Heart right ventricle (tissue), 16 donors: ENCODE measurements around the gene EHMT1. TPM values are rescaled to one million over a fixed set of nuclear protein-coding genes. Genes with fewer than 3 reads are reported as not detected.
A peak's percentile ranks its signal among the peaks of the same experiment; 100 is the strongest.

Source experiments
- ATAC-seq, 8 donors: fragments of 200-7000 bp; cut with Tn5 transposase; one replicate each; pipeline ENCODE4 v1.9.1; 2020; ENCODE audit warnings: mild to moderate bottlenecking in 8 of 8, moderate library complexity in 8 of 8, moderate number of reproducible peaks in 1 of 8
- DNase-seq, 2 donors: peaks; one replicate each; pipeline ENCODE4 v3.0.0-alpha.2; 2020
- H3K27ac ChIP-seq, 10 donors: fragments of 200-600 bp; sonication (generic) in 2 of 10; one replicate each; pipeline versions ENCODE4 v1.5.0 to v1.8.0; 2020 to 2022; ENCODE audit warnings: mild to moderate bottlenecking in 3 of 10
- H3K27me3 ChIP-seq, 7 donors: fragments of 200-600 bp; one replicate each; pipeline ENCODE4 v1.8.0; 2021 to 2022; ENCODE audit warnings: mild to moderate bottlenecking in 2 of 7
- H3K36me3 ChIP-seq, 9 donors: fragments of 200-600 bp; sonication (generic) in 1 of 9; one replicate each; pipeline versions ENCODE4 v1.5.0 to v1.8.0; 2020 to 2022; ENCODE audit warnings: mild to moderate bottlenecking in 2 of 9
- H3K4me1 ChIP-seq, 9 donors: fragments of 200-600 bp; sonication (generic) in 1 of 9; one replicate each; pipeline versions ENCODE4 v1.5.0 to v1.8.0; 2020 to 2022; ENCODE audit warnings: mild to moderate bottlenecking in 4 of 9
- H3K4me3 ChIP-seq, 10 donors: fragments of 200-600 bp; sonication (generic) in 2 of 10; one replicate each; pipeline versions ENCODE4 v1.5.0 to v1.8.0; 2020 to 2022; ENCODE audit warnings: mild to moderate bottlenecking in 7 of 10, moderate library complexity in 2 of 10
- H3K9me3 ChIP-seq, 11 donors: fragments of 200-600 bp in 10 of 11; sonication (generic) in 2 of 11; one replicate each; pipeline versions ENCODE4 v1.5.0 to v1.8.0; 2013 to 2022; ENCODE audit warnings: mild to moderate bottlenecking in 2 of 11, control low read depth in 1 of 11, moderate library complexity in 1 of 11
- CTCF ChIP-seq, 9 donors: fragments of 200-600 bp; sonication (generic) in 2 of 9; IDR thresholded peaks; one replicate each; pipeline versions ENCODE4 v1.5.0 to v1.8.0; 2021 to 2022; ENCODE audit warnings: antibody characterized with exemption in 9 of 9, mild to moderate bottlenecking in 5 of 9, moderate library complexity in 1 of 9
- WGBS, 2 donors: extraction: QIAGEN DNeasy Blood & Tissue Kit; methylation state at CpG; one replicate each; pipeline ENCODE4 v1.1.7; 2013; ENCODE audit warnings: inconsistent platforms in 1 of 2; 5-methylcytosine and 5-hydroxymethylcytosine counted together
- intact Hi-C, 10 donors: fragments of 100-400 bp; cut with DNase I; formaldehyde crosslinking; loops; one replicate each; pipeline versions ENCODE4 v1.11.1 to v1.14.2; 2022
- polyA plus RNA-seq, 2 donors: library from polyadenylated mRNA; stranded (reverse); fragments of 200-250 nt; gene quantifications; one replicate each; pipeline ENCODE4 v1.2.3, GENCODE V29; 2013
- total RNA-seq, 10 donors: library from RNA; stranded (reverse); fragmentation: NEBNext Ultra II Directional in 3 of 10; extraction: Animal tissue kit (Norgen Biotek cat#: 25700) in 3 of 10; gene quantifications; one replicate each; pipeline versions ENCODE4 v1.2.1 to v1.2.4, GENCODE V29; 2021 to 2023
- donor health status: Arrhythmogenic right ventricular cardiomyopathy.
- donor health status: ischemic (EF 13 %, LVEDD 7.1; RV severe dilation, severe dysfunction).
- donor health status: healthy with polysubstance abuse.
- donor health status: DM: no; HTN: yes; CAD: no.
- donor health status: DM: no; HTN: no; CAD: no.
- donor health status: ischemic (EF 25% LVEDD 6.9; RV normal size, moderate dysfunction).
- donor health status: ischemic (EF 25% LVEDD 5.7; RV mildly dilated, moderate dysfunction).
- donor health status: healthy.
- donor health status: DM: yes; HTN: yes; CAD: no.
- donor health status: Ischemic cardiomyopathy.
- donor health status: ischemic (EF 35%, LVEDD 5.7; RV mildly dilated, moderate dysfunction).
- donor health status: nonischemic (EF 11% LVEDD 7.7; RV severe dilation, severe dysfunction).
- donor health status: DM: yes; HTN: yes; CAD: no.
- donor health status: PGD.
- donor health status: ischemic (EF 29% LVEDD 5.4; RV normal size, mild dysfunction).
- donor health status: nonischemic (EF 23%, LVEDD 6.1; RV moderate dilation, normal function).

EHMT1 gene
- total and polyA plus RNA-seq, 12 donors = 19.6 to 45.1 (median 31.1) TPM

DNA sequence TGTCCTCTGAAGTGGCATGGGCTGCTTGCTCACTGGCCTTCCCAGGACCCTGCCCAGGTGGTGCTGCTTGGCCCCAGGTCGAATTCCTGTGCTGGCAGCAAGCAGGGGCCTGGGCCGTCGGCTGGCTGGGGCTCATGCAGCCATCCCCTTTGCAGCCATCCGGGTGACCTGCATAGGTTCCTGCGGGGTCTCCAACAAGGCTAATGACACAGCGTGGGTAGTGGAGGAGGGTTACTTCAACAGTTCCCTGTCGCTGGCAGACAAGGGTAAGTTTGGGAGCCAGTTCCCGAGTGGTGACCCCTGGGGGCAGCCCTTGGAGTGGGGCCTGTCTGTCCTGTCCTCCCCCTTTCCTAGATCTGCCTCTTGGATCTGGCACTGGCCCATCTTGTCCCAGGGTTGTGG is 6.1 kb upstream of the EHMT1 start:
- ATAC-seq (no peak), DNase-seq (no peak)
- intact Hi-C loops = loop anchor here in 1 of 10 donors (10.0 kb wide), 1 partner anchor 62 kb away; no protein-coding TSS in a partner anchor
- H3K9me3 ChIP-seq = no peaks in the 10 kb centered on the region
- peaks cover 12 to 49% (median 42%) of the 10 kb centered on the region in 9 donors for H3K4me1 ChIP-seq
- H3K36me3 ChIP-seq = peaks cover 0 to 45% (median 20%) of the 10 kb centered on the region in 9 donors
- no peak for TF ChIP-seq CTCF (IDR thresholded peaks at IDR 0.05)
- no peak overlapping the region for H3K4me3 ChIP-seq
- 68 to 73% methylated on average over 8 of the region's 8 CpGs for WGBS, 2 donors
- no peaks in the 10 kb centered on the region for H3K27me3 ChIP-seq
- peak overlapping the region in 3 of 10 donors; percentile 1 to 72 (median 5) for H3K27ac ChIP-seq

DNA sequence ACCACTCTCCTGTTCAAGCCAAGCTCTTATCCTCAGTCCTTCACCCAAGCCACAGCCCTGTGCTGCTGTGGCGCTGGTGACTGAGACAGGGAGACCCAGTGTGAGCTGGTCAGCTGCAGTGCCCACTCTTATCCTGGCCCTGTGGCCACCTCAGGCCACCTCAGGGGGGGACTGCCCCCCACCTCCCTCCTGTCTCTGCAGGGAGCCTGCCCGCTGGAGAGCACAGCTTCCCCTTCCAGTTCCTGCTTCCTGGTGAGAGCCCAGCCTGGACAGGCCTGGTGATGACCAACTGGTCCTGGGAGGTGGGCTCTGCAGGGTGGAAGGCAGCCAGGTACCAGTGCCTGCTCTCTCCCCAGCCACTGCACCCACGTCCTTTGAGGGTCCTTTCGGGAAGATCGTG is 5.5 kb upstream of the EHMT1 start:
- intact Hi-C loops = loop anchor here in 1 of 10 donors (10.0 kb wide), 1 partner anchor 62 kb away; no protein-coding TSS in a partner anchor

GRCh38 chr9:137613738-137614523 is 4.9 kb upstream of the EHMT1 start:
- WGBS, 2 donors = 93 to 94% methylated on average over 27 of the region's 27 CpGs
- no peak for DNase-seq
- Histone ChIP-seq H3K27me3 (no peaks in the 10 kb centered on the region), H3K9me3 (no peaks in the 10 kb centered on the region), H3K4me3 (no peak overlapping the region), H3K27ac (no peak overlapping the region), H3K36me3 (peaks cover 0 to 45% (median 20%) of the 10 kb centered on the region in 9 donors), H3K4me1 (peaks cover 14 to 42% (median 39%) of the 10 kb centered on the region in 9 donors)
- intact Hi-C loops = loop anchor here in 1 of 10 donors (10.0 kb wide), 1 partner anchor 61 kb away; no protein-coding TSS in a partner anchor
- ATAC-seq = no peak
- TF ChIP-seq CTCF (IDR thresholded peaks at IDR 0.05) = no peak

More for the DNA sequence above, 5.5 kb upstream of the EHMT1 start:
- DNase-seq = no peak
- ATAC-seq = no peak
- peaks cover 0 to 45% (median 20%) of the 10 kb centered on the region in 9 donors for H3K36me3 ChIP-seq
- no peak overlapping the region for H3K4me3 ChIP-seq
- H3K9me3 ChIP-seq = no peaks in the 10 kb centered on the region
- no peaks in the 10 kb centered on the region for H3K27me3 ChIP-seq
- peaks cover 14 to 48% (median 40%) of the 10 kb centered on the region in 9 donors for H3K4me1 ChIP-seq
- TF ChIP-seq CTCF (IDR thresholded peaks at IDR 0.05) = no peak
- H3K27ac ChIP-seq = peak overlapping the region in 2 of 10 donors; percentile 5 to 72
- 82 to 85% methylated on average over 5 of the region's 5 CpGs for WGBS, 2 donors

- Histone ChIP-seq H3K27ac (no peak overlapping the region), H3K4me1 (peaks cover 15 to 47% (median 40%) of the 10 kb centered on the region in 9 donors), H3K9me3 (no peaks in the 10 kb centered on the region), H3K4me3 (no peak overlapping the region), H3K36me3 (peaks cover 0 to 40% (median 20%) of the 10 kb centered on the region in 9 donors), H3K27me3 (no peaks in the 10 kb centered on the region)
- DNase-seq (no peak), ATAC-seq (no peak)
- WGBS, 2 donors = 91 to 93% methylated on average over 25 of the region's 25 CpGs
- no peak for TF ChIP-seq CTCF (IDR thresholded peaks at IDR 0.05)
- intact Hi-C loops = loop anchor here in 1 of 10 donors (10.0 kb wide), 1 partner anchor 60 kb away; no protein-coding TSS in a partner anchor
Observed at GRCh38 chr9:137614631-137615386, 4.0 kb upstream of the EHMT1 start.
